GM10266 (cell line): ENCODE results near the gene ADAMTS4.

Experiments
- DNase-seq: peaks from one replicate; pipeline ENCODE4 v3.0.0; 2012; ENCODE audit errors: extremely low spot score
- CTCF ChIP-seq: IDR thresholded peaks from 2 replicates; pipeline ENCODE4 v1.5.1; 2012; ENCODE audit warnings: mild to moderate bottlenecking, low read depth; ENCODE audit not compliant: control insufficient read depth, insufficient read depth; ENCODE audit errors: missing control alignments

The ADAMTS4 gene

GRCh38 chr1:161217831-161218230 is 19.0 kb upstream of the ADAMTS4 start:
- no peak for TF ChIP-seq CTCF
- DNase-seq, result no peak

- DNase-seq, result peak; percentile 45
- no peak for TF ChIP-seq CTCF
Measured at GRCh38 chr1:161216945-161217712, 18.3 kb upstream of the ADAMTS4 start.

- TF ChIP-seq CTCF, result no peak
Measured at GRCh38 chr1:161215076-161215475, 16.2 kb upstream of the ADAMTS4 start, which contains the start of gene FCER1G. TSS of gene FCER1G (plus strand) at chr1:161215295. CDS start at chr1:161215322, 27 bp downstream.

GRCh38 chr1:161214369-161214768 is 15.5 kb upstream of the ADAMTS4 start:
- no peak for DNase-seq
- no peak for TF ChIP-seq CTCF

More at GRCh38 chr1:161215076-161215475, 16.2 kb upstream of the ADAMTS4 start, which contains the start of gene FCER1G:
- no peak for DNase-seq

GRCh38 chr1:161209790-161210409 is 11.0 kb upstream of the ADAMTS4 start:
- peak; percentile 69 for DNase-seq
- peak; percentile 82 for TF ChIP-seq CTCF

GRCh38 chr1:161207173-161207572 is 8.3 kb upstream of the ADAMTS4 start:
- DNase-seq, result no peak
- no peak for TF ChIP-seq CTCF
